ENCODE data around the gene SARNP. TPM values are rescaled to one million over a fixed set of nuclear protein-coding genes. Genes with fewer than 3 reads are reported as not detected.
A peak's percentile ranks its signal among the peaks of the same experiment; 100 is the strongest.

Gene SARNP
- total RNA-seq, 1 donor from 2014 or later, result 68.7 TPM

DNA sequence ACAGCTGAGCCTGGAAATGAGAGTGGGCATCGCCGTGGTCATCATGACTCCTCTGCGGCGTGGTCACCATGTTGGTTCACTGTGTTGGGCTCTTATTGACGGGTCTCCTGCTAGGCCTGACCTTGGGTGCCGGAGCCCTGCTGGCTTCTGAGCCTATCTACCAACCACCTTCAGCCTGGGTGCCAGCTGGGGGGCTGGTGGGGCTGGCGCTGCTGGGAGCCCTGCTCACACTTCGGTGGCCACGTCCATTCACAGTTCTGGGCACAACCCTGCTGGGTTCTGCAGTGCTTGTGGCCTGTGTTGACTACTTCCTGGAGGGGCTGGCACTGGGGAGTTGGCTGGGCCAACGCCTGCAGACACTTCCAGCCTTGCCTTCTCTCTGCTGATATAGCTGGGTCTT, 15.5 kb upstream of the SARNP start:
- TF ChIP-seq CTCF (IDR thresholded peaks at IDR 0.05; ENCODE audit: insufficient read depth, low read length, severe bottlenecking), result no peak
- DNase-seq (ENCODE audit: low read depth) (no peak), FAIRE-seq (no peak)
- no peaks in the 10 kb centered on the region for H3K36me3 ChIP-seq (ENCODE audit: control insufficient read depth, insufficient read depth, low read length)
- H3K4me3 ChIP-seq (ENCODE audit: low read depth, low read length), result no peak overlapping the region
- H3K27me3 ChIP-seq (ENCODE audit: control insufficient read depth, insufficient read depth, low read length), result no peaks in the 10 kb centered on the region

DNA sequence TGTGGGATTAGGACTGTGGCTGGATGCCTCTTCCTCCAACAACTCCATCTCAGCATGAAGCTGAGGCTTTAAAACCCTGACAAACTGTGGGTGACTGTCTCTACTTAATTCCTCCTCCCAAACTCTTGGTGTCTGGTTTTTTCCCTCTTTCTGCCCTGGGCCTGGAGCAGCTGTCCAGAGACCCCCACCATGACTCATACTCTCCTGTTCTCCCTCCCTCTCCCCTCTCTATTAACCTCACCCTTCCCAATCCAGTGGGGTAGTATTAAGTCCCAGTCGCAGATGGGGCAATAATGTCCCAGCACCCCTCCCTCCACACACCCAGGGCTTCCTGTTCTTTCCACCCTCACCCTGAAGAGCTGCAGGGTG, 13.9 kb upstream of the SARNP start:
- Histone ChIP-seq H3K27me3 (ENCODE audit: control insufficient read depth, insufficient read depth, low read length) (no peaks in the 10 kb centered on the region), H3K4me3 (ENCODE audit: low read depth, low read length) (no peak overlapping the region), H3K36me3 (ENCODE audit: control insufficient read depth, insufficient read depth, low read length) (peaks cover 1% of the 10 kb centered on the region)
- no peak for TF ChIP-seq CTCF (IDR thresholded peaks at IDR 0.05; ENCODE audit: insufficient read depth, low read length, severe bottlenecking)
- no peak for FAIRE-seq
- DNase-seq (ENCODE audit: low read depth), result no peak

GRCh38 chr12:55830601-55831446, 13.3 kb upstream of the SARNP start:
- peak overlapping the region; percentile 73 for H3K4me3 ChIP-seq (ENCODE audit: low read depth, low read length)
- FAIRE-seq (no peak), DNase-seq (ENCODE audit: low read depth) (no peak)
- H3K36me3 ChIP-seq (ENCODE audit: control insufficient read depth, insufficient read depth, low read length), result peaks cover 1% of the 10 kb centered on the region
- no peak for TF ChIP-seq CTCF (IDR thresholded peaks at IDR 0.05; ENCODE audit: insufficient read depth, low read length, severe bottlenecking)
- no peaks in the 10 kb centered on the region for H3K27me3 ChIP-seq (ENCODE audit: control insufficient read depth, insufficient read depth, low read length)

DNA sequence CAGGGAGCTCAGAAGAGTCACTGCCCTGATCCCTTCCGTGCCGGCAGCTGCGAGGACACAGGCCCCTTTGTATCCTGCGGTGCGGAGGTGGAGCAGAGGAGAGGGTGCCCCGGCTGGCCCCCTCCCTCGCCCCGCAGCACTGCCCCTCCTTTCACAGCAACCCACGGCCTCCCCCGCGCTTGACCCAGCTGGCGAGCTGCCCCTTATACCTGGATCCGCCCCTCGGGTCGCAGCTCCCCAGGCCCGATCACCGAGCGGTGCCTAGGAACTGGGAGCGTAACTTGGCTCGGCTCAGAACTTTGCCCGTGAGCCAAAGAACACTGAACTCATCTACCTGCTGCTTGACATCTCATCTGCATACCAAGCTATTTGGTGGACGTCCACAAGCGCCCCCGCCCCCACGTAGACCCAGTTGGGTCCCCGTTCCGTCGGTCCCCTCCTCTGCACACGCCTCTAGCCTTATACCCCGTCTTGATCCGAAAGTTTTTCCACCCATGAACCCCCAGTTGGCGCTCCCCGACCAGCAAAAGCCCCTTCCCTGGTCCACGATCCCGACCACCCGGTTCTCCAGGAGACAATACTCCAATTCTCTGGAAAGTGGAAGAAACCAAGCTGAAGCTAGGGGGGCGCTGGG, 12.6 kb upstream of the SARNP start:
- FAIRE-seq (no peak), DNase-seq (ENCODE audit: low read depth) (no peak)
- TF ChIP-seq CTCF (IDR thresholded peaks at IDR 0.05; ENCODE audit: insufficient read depth, low read length, severe bottlenecking), result no peak
- H3K36me3 ChIP-seq (ENCODE audit: control insufficient read depth, insufficient read depth, low read length), result peaks cover 1% of the 10 kb centered on the region
- H3K4me3 ChIP-seq (ENCODE audit: low read depth, low read length), result peak overlapping the region; percentile 73
- no peaks in the 10 kb centered on the region for H3K27me3 ChIP-seq (ENCODE audit: control insufficient read depth, insufficient read depth, low read length)

DNA sequence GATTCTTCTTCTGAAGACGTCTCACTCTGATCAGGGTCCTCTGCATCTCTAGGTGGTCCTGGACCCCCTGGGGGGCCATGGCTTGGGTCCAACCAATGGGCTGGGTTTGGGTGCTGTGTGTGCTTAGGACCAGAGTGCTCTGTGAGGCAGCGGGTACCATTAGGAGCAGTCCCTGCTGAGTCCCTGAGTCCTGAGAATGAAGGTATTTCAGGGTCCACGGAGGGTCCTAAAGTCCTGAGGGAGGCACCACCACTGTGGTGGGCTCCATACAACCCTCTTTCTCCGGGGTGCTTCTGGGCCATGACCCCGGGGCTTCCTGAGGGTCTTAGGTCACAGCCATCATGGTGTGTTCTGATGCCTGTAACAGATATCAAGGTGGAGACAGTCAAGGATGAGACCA, 10.8 kb upstream of the SARNP start:
- peaks cover 1% of the 10 kb centered on the region for H3K36me3 ChIP-seq (ENCODE audit: control insufficient read depth, insufficient read depth, low read length)
- FAIRE-seq, result no peak
- no peak for DNase-seq (ENCODE audit: low read depth)
- no peak overlapping the region for H3K4me3 ChIP-seq (ENCODE audit: low read depth, low read length)
- TF ChIP-seq CTCF (IDR thresholded peaks at IDR 0.05; ENCODE audit: insufficient read depth, low read length, severe bottlenecking), result no peak
- H3K27me3 ChIP-seq (ENCODE audit: control insufficient read depth, insufficient read depth, low read length), result no peaks in the 10 kb centered on the region
